Cortex of kidney (tissue), 1 donor: ENCODE data around the gene EIF6.

Experiments
- DNase-seq: peaks from one replicate; lab custom pipeline; 2025; lab: John Stamatoyannopoulos, UW

Gene EIF6

DNA sequence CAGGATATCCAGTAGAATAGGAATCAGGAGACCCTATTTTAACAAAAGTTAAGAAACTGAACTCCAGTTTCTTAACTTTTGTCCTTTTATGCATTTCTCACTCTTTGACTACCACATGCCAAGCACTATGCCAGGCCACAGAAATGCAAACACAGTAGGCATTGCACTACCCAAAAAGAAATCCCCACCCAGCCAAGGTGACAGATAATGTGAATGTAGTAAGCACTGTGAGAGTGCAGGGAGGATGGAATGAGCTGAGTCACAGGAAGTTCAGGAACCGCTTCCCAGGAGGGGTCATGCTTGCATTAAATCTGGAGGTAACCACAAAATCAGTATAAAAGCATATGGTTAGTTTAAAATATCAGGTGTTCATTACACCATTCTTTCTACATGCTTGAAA is 27.7 kb upstream of the EIF6 start:
- DNase-seq, result no peak

DNA sequence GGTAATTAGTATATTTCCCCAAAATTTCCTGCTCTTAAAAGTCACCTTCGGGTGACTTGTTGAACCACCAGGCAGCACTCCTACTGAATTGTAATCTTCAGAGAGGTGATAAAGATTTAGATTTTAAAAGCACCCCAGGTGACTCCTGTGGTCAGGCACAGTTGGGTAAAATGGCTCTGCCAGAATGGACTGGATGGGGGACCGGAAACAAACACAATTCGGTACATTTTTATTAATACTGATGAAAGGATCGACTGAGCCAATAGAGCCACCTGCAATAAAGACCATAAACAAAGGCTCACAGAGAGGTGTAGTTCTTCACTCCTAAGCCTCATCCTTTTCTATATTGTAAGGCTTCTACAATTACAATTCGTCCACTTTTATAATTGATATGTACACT is 27.2 kb upstream of the EIF6 start:
- DNase-seq, result no peak

GRCh38 chr20:35311409-35311808 is 26.8 kb upstream of the EIF6 start:
- no peak for DNase-seq

DNA sequence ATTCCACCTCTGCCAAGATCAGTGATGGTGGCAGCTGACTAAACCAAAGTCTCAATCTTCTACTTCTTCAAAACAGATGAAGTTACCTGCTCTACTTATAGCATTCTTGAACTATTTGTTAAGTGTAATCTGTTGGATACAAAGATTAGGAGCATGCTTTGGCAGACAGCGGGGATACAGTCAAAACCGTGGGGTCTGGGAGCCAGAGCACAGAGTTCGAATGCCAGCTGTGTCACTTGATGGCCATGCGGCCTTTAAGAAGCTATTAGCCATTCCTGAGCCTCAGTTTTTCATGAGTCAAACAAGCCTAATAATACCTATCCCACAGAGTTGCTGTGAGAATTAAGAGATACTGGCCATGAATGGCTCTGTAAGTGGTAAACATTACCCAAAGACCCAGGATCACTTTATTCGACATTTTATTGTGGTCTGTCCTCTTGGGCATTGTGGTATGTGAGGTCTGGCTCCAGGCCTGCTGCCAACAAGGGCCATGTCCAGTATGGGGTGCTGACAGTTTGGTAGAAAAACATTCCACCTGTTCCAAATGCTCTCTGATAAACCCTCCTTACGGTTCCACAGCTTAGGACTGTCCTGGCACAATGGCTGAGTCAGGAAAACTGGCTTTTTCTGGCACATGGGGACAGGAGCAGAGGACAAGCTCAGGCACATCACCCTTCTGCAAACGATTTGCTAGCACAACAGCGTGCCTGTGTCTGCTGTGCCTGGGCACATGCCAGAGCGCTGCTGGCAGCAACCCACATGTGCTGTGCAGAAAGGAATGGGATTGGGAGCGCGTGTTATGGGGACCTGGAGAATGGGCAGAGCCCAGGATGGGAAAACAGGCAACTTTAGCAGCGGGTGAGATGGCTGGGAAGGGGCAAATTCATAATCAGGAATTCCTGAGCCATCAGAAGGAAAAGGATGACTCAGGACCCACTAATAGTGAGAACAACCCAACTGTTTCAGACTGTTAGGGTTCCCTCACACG is 23.4 kb upstream of the EIF6 start:
- no peak for DNase-seq

DNA sequence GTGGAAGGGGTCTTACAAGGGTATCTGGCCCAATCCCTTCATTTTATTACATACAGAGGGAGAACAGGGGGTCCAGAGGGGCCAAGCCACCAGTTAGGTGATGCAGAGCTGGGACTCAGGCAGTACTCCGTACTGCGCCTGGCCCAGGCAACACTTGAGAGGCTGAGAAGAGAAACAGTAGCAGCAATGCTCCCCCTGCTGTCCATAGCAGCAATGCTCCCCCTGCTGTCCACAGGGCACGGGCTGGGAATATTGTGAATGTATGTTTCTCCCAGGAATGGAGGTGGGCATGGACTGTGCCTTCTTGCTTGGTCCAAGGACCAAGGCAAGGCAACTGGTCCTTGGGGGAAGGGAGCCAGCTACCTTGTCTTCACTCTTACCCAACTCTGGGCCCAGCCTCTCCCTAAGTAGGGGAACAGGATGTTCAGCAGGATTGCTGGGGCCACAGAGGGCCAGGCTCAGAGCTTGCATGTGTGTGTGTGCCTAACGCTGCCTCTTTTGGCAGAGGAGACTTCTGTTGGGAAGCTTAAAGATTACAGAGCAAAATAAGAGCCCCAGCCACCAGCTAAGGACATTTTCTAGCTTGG is 22.5 kb upstream of the EIF6 start:
- DNase-seq, result no peak

- no peak for DNase-seq
Observed at GRCh38 chr20:35305682-35306556, 21.3 kb upstream of the EIF6 start.

GRCh38 chr20:35304956-35305355 is 20.4 kb upstream of the EIF6 start:
- DNase-seq, result no peak

DNA sequence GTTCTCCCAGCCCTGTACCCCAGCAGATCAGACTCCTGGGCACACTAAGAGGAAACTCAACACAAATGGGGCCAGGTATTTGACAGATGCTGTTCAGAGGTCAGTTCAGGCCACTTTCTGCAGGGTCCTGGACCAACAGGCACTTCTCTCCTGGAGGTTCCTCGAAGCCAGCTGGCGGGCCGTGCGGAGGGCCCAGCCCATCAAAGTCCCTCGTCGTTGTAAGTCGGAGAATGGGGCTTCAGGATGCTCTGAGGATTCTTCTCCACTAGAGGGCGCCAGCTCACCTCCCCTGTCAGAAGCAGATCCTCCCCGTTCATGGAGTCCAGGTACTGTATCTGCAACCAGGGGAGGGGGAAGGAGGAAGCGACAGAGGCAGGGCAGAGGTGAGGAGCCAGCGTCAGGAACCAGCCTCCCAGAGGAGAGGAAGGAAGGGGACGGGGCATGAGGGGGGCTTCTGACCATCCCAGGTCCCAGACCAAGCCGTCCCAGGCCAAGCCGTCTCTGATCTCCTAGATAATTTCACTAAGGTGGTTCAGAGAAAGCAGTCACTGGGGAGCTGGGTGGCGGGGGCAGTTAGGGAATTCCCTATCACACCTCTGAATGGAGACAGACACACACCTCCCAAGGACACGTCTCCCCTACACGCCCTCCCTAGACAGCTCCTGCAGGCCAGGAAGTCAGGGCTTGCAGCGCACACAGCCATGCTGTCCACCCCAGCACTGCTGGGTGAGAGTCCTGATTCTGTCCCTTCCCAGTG is 19.3 kb upstream of the EIF6 start:
- DNase-seq, result no peak

DNA sequence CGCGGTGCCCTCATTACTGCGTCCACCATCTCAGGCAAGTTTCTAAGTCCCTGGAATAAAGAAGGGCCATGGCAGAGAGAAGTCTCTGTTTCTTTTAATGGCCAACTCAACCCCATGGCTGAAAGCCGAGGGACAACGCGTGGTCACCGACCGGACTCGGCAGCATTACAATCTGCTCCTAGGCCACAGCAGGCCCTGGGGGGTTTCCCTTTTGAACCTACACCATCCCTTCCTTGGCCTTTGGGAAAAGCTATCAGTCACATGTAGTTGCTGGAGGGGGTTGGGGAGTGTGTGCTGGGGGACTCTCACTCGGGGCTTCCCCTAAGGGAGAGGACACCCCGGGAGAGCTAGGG is 18.8 kb upstream of the EIF6 start:
- DNase-seq, result no peak

GRCh38 chr20:35302421-35303335 is 18.1 kb upstream of the EIF6 start:
- no peak for DNase-seq

GRCh38 chr20:35301426-35301825 is 16.9 kb upstream of the EIF6 start:
- no peak for DNase-seq

DNA sequence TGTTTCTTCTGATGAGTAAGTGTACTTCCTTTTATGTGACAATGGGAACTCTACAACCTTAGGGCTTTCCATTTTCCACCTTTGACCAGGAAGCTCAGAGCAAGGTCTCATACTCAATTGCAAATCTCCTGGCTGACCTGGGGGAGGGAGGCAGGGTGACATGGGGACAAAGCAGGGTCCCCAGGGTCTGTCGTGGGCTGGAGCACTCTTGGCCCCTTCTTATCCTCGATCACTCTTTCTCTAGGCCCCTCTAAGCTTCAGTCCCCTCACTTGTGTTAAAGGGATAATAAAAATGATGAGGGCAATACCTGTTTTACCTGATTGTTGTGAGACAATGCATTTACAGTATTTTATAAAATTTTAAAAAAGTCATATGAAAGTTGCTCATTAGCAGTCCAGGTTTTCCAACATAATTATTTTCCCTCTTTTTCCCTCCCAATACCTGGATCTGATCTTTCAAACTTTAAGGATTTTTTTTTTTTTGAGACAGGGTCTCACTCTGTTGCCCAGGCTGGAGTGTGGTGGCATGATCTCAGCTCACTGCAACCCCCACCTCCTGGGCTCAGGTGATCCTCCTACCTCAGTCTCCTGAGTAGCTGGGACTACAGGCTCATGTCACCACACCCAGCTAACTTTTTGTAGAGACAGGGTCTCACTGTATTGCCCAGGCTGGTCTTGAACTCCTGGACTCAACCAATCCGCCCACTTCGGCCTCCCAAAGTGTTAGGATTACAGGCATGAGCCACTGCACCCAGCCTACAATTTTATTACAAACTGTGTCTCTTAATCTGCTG is 16.1 kb upstream of the EIF6 start:
- no peak for DNase-seq

DNA sequence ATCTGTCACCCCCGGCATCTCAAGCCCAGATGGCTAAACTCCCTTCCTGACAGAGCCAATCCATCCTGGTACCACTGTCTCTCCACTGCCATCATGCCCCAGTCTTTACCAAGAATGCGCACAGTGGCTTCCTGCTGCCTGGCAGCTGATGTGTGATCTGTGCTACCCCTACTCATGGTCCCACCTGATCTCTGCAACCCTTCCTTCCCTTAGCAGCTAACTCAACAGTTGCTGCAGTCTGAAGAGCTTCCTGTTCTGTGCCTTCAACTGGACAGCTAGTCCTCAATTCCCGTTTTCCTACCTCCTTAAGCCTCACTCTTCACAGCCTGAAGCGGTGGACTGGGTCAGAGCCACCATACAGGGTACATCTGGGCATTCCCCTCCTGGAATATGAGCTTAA is 15.2 kb upstream of the EIF6 start:
- DNase-seq, result no peak

DNA sequence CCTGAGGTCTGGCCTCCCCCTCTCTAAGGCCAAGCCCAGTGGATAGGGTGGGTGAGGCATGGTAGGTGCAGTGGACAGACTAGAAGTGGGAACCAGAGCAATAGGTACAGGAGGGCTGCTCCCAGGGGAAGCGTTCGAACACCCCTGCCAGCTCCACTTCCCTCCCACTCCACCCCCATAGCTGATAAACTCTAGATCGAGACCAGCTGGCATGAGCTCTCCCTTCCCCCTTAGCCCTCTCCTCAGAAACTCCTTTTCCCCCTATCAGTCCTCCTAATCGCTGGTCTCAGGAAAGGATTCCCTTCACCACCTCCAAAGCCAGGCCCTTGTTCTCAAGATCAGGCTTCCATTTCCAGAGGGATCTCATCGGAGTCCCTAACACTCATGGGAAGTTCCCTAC is 13.7 kb upstream of the EIF6 start:
- no peak for DNase-seq

GRCh38 chr20:35297740-35298139 is 13.2 kb upstream of the EIF6 start:
- no peak for DNase-seq

GRCh38 chr20:35297155-35297554 is 12.6 kb upstream of the EIF6 start:
- DNase-seq, result no peak

DNA sequence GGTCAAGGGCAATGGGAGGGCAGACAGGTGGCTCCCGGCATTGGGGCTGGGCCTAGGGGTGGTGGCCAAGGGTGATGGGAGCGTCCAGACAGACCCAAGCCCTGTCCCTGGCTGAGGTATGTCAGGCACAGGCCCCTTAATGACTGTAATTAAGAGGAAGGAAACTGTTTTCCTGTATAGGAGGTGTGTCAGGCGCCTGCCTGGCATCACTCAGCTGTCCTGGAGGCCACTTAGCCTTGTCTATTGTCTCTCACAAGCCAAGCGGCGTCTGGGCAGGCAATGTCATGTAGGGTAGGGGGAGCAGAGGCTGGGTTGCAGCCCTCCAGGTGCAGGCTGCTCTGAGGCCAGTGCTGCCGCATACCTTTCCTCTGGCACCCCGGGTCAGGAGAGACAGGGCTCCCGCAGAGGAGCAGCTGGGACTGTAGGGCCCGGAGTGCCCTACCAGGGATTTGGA is 11.6 kb upstream of the EIF6 start:
- no peak for DNase-seq

DNA sequence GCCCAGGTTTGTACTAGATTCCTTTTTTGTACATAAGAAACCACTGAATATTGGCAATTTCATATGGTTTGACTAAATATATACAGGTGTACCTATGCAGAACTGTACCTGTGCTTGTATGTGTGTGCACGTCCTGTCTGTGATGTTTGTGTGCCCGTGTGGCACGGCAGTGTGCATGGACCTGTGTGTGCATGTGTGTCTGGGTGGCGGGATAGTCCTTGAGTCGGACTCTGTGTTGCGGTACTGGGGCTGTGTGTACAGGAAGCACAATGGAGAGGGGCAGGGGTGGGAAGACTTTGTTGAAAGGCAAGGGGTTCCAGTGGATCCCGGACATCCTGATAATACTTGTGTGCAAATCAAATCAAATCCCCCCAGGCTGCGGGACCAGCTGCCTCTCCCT is 11.1 kb upstream of the EIF6 start:
- no peak for DNase-seq

GRCh38 chr20:35295058-35295457 is 10.5 kb upstream of the EIF6 start:
- DNase-seq, result no peak

DNA sequence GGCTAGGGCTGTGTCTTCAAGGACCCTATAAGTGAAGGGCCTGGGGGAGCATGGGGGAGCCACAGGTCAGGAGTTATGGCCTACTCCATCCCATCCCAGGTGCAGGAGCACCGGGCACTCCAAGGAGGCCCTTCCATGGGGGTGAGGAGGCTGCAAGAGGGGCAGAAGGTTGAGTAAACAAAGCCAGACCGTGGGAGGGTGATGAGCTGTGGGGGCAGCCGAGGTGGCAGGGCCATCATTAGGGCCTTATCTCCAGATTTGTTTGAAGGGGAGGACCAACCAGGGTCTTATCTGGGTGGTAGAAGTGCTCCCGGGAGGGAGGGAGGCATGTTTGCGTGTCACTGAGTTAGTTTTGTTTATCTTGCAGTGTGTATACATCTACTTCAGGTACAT is 9.7 kb upstream of the EIF6 start:
- no peak for DNase-seq
